A673 (cell line): ENCODE results near the gene NDP.

Experiments used
- EZH2 ChIP-seq: fragments of 200-600 bp; sonication (generic); IDR thresholded peaks from 2 replicates; pipeline ENCODE4 v1.6.1; 2017; ENCODE audit warnings: borderline replicate concordance, low read depth, mild to moderate bottlenecking, mixed read lengths, antibody characterized with exemption, low read length; ENCODE audit not compliant: poor library complexity, severe bottlenecking
- TF ChIP-seq, protein P1 (sequence below): fragments of 300-800, 200-600 bp; sonication (generic); conservative IDR thresholded peaks from 2 replicates; pipeline ENCODE4 v1.5.1; 2017; ENCODE audit warnings: low read depth, mild to moderate bottlenecking, antibody characterized with exemption, low read length, moderate library complexity, mixed read lengths

GRCh38 chrX:43968359-43968781 is 4.8 kb downstream of the NDP start:
- TF ChIP-seq, protein P1, sequence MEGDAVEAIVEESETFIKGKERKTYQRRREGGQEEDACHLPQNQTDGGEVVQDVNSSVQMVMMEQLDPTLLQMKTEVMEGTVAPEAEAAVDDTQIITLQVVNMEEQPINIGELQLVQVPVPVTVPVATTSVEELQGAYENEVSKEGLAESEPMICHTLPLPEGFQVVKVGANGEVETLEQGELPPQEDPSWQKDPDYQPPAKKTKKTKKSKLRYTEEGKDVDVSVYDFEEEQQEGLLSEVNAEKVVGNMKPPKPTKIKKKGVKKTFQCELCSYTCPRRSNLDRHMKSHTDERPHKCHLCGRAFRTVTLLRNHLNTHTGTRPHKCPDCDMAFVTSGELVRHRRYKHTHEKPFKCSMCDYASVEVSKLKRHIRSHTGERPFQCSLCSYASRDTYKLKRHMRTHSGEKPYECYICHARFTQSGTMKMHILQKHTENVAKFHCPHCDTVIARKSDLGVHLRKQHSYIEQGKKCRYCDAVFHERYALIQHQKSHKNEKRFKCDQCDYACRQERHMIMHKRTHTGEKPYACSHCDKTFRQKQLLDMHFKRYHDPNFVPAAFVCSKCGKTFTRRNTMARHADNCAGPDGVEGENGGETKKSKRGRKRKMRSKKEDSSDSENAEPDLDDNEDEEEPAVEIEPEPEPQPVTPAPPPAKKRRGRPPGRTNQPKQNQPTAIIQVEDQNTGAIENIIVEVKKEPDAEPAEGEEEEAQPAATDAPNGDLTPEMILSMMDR, result no peak
- TF ChIP-seq EZH2, result no peak
